ENCODE data around the gene ACOT11.

ACOT11 gene

DNA sequence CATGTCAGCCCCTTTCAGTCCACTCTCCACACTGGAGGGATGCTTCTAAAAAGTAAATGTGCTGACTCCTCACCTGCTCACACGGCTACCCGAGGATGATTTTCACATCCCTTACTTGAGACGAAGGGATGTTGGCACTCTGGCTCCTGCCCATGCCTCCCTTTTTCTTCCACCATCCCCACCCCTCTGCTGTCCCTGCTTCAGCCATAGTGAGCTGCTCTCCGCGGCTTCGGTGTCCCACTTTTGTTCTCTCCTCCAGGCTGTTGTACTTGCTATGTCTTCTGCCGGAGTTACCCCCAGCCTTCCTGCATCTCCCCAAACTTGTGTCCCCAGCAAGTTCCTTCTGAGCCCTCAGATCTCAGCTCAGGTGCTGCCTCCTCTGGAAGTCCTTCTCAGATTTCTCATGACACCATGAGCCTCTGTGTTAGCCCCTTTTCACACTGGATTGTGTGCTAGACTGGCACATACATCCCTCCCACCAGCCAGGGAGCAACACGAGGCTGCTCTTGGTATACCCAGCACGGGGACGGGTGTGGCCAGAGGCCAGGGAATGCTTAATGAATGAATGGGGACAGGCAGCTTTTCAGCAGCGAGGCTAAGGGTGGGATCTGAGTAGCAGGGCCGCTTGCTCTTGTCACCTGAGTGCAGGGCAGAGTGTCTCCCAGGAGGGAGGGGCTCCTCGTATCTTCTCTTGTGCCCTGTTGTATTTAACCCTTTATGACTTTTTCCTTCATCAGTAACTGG lies 1.3 kb downstream of the ACOT11 start:
- H3K4me2 ChIP-seq (ENCODE audit: insufficient read depth, low read length): no peak overlapping the region
- H3K4me1 ChIP-seq (ENCODE audit: insufficient read depth, low read length): no peaks in the 10 kb centered on the region
- H3K27ac ChIP-seq (ENCODE audit: low read length): no peak overlapping the region
- H2AFZ ChIP-seq (ENCODE audit: low read depth, low read length): no peak overlapping the region
- no peaks in the 10 kb centered on the region for H3K79me2 ChIP-seq (ENCODE audit: insufficient read depth, low read length)
- DNase-seq (no peak), ATAC-seq (ENCODE audit: insufficient read depth, low read depth) (no peak)
- H4K20me1 ChIP-seq (ENCODE audit: insufficient read depth, low read length): no peaks in the 10 kb centered on the region
- no peaks in the 10 kb centered on the region for H3K9me3 ChIP-seq (ENCODE audit: insufficient read depth, low read length, severe bottlenecking)
- no peak overlapping the region for H3K4me3 ChIP-seq (ENCODE audit: low read depth in 1 of 2, low read length in 2 of 2)
- H3K36me3 ChIP-seq (ENCODE audit: insufficient read depth, low read length): no peaks in the 10 kb centered on the region
- H3K27me3 ChIP-seq (ENCODE audit: insufficient read depth, low read length, poor library complexity): no peaks in the 10 kb centered on the region
- no peak overlapping the region for H3K9ac ChIP-seq (ENCODE audit: low read depth, low read length)
- TF ChIP-seq, protein P1, sequence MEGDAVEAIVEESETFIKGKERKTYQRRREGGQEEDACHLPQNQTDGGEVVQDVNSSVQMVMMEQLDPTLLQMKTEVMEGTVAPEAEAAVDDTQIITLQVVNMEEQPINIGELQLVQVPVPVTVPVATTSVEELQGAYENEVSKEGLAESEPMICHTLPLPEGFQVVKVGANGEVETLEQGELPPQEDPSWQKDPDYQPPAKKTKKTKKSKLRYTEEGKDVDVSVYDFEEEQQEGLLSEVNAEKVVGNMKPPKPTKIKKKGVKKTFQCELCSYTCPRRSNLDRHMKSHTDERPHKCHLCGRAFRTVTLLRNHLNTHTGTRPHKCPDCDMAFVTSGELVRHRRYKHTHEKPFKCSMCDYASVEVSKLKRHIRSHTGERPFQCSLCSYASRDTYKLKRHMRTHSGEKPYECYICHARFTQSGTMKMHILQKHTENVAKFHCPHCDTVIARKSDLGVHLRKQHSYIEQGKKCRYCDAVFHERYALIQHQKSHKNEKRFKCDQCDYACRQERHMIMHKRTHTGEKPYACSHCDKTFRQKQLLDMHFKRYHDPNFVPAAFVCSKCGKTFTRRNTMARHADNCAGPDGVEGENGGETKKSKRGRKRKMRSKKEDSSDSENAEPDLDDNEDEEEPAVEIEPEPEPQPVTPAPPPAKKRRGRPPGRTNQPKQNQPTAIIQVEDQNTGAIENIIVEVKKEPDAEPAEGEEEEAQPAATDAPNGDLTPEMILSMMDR (IDR thresholded peaks at IDR 0.05; ENCODE audit: borderline replicate concordance, extremely low read depth, low read length, poor library complexity, severe bottlenecking): no peak
- TF ChIP-seq EZH2 (IDR thresholded peaks at IDR 0.05; ENCODE audit: borderline replicate concordance, low read depth, low read length, severe bottlenecking): no peak

DNA sequence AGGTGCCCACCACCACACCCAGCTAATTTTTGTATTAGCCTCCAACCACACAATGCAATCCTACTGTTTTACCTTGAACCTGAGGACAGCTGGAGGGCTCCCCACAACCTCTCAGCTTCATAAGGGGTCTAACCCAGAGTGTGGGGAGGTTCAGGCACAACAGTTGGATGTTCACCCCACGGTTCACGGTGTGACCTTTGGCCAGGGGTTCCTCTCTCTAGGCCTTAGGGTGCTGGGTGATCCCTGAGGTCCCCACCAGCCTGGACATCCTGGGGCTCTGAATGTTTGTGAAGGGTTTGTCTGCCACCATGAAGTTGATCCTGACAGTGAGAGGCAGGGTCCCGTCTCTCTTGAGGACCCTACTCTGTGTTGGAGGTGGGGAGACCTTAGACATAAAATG lies 3.9 kb downstream of the ACOT11 start:
- no peak for TF ChIP-seq EZH2 (IDR thresholded peaks at IDR 0.05; ENCODE audit: borderline replicate concordance, low read depth, low read length, severe bottlenecking)
- TF ChIP-seq, protein P1 (IDR thresholded peaks at IDR 0.05; ENCODE audit: borderline replicate concordance, extremely low read depth, low read length, poor library complexity, severe bottlenecking): no peak
- H3K9me3 ChIP-seq (ENCODE audit: insufficient read depth, low read length, severe bottlenecking): no peaks in the 10 kb centered on the region
- no peak overlapping the region for H2AFZ ChIP-seq (ENCODE audit: low read depth, low read length)
- no peaks in the 10 kb centered on the region for H3K79me2 ChIP-seq (ENCODE audit: insufficient read depth, low read length)
- no peak overlapping the region for H3K4me3 ChIP-seq (ENCODE audit: low read depth in 1 of 2, low read length in 2 of 2)
- DNase-seq (no peak), ATAC-seq (ENCODE audit: insufficient read depth, low read depth) (no peak)
- H3K27me3 ChIP-seq (ENCODE audit: insufficient read depth, low read length, poor library complexity): no peaks in the 10 kb centered on the region
- no peaks in the 10 kb centered on the region for H4K20me1 ChIP-seq (ENCODE audit: insufficient read depth, low read length)
- no peaks in the 10 kb centered on the region for H3K4me1 ChIP-seq (ENCODE audit: insufficient read depth, low read length)
- H3K4me2 ChIP-seq (ENCODE audit: insufficient read depth, low read length): no peak overlapping the region
- H3K9ac ChIP-seq (ENCODE audit: low read depth, low read length): no peak overlapping the region
- no peaks in the 10 kb centered on the region for H3K36me3 ChIP-seq (ENCODE audit: insufficient read depth, low read length)
- no peak overlapping the region for H3K27ac ChIP-seq (ENCODE audit: low read length)

DNA sequence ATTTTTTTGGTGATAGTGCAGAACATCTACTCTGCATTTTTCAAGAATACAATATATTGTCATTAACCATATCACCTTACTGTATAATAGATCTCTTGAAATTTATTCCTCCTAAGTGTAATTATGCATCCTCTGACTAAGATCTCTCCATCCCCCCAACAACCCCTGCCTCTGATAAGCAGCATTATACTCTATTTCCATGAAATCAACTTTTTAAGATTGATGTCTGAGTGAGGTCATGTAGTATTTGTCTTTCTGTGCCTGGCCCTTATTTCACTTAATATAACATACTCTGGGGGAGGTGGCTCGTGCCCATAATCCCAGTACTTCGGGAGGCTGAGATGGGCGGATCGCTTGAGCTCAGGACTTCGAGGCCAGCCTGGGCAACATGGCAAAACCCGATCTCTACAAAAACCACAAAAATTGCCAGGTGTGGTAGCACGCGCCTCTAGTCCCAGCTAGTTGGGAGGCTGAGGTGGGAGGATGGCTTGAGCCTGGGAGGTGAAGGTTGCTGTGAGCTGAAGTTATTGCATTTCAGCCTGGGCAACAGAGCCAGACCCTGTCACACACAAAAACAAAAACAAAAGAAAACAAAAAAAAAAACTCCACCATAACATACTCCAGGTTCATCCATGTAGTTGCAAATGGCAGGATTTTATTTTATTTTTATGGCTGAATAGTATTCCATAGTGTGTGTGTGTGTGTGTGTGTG lies 5.7 kb downstream of the ACOT11 start:
- H4K20me1 ChIP-seq (ENCODE audit: insufficient read depth, low read length): no peaks in the 10 kb centered on the region
- ATAC-seq (ENCODE audit: insufficient read depth, low read depth): no peak
- H3K4me2 ChIP-seq (ENCODE audit: insufficient read depth, low read length): no peak overlapping the region
- no peaks in the 10 kb centered on the region for H3K9me3 ChIP-seq (ENCODE audit: insufficient read depth, low read length, severe bottlenecking)
- no peak overlapping the region for H3K4me3 ChIP-seq (ENCODE audit: low read depth in 1 of 2, low read length in 2 of 2)
- TF ChIP-seq, protein P1 (IDR thresholded peaks at IDR 0.05; ENCODE audit: borderline replicate concordance, extremely low read depth, low read length, poor library complexity, severe bottlenecking): no peak
- TF ChIP-seq EZH2 (IDR thresholded peaks at IDR 0.05; ENCODE audit: borderline replicate concordance, low read depth, low read length, severe bottlenecking): no peak
- no peak overlapping the region for H2AFZ ChIP-seq (ENCODE audit: low read depth, low read length)
- H3K4me1 ChIP-seq (ENCODE audit: insufficient read depth, low read length): no peaks in the 10 kb centered on the region
- no peak for DNase-seq
- no peaks in the 10 kb centered on the region for H3K27me3 ChIP-seq (ENCODE audit: insufficient read depth, low read length, poor library complexity)
- H3K36me3 ChIP-seq (ENCODE audit: insufficient read depth, low read length): no peaks in the 10 kb centered on the region
- no peak overlapping the region for H3K9ac ChIP-seq (ENCODE audit: low read depth, low read length)
- H3K79me2 ChIP-seq (ENCODE audit: insufficient read depth, low read length): no peaks in the 10 kb centered on the region
- H3K27ac ChIP-seq (ENCODE audit: low read length): no peak overlapping the region
